Measurements from ENCODE around the gene PCSK6.

The PCSK6 gene

DNA sequence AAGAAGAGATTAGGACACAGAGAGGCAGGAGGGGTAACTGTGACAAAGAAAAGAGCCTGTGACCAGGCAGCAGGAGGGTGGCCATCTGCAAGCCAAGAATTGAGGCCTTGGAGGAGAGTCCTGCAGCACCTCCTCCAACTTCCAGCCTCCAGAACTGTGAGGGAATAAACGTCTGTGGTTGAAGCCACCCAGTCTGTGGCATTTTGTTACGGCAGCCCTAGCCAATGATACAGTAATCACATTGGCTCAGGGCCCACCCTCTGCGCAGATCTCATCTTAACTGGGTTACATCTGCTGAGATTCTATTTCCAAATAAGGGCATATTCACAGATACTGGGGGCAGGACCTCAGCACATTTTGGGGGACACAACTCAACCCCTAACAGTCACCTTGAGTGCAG, 223.5 kb downstream of the PCSK6 start:
- DNase-seq, result no peak

GRCh38 chr15:101264911-101265641, 224.4 kb downstream of the PCSK6 start:
- DNase-seq, result no peak

- DNase-seq, result no peak
Observed at GRCh38 chr15:101264011-101264410, 225.5 kb downstream of the PCSK6 start.

- no peak for DNase-seq
Observed at GRCh38 chr15:101262551-101262950, 227.0 kb downstream of the PCSK6 start.

DNA sequence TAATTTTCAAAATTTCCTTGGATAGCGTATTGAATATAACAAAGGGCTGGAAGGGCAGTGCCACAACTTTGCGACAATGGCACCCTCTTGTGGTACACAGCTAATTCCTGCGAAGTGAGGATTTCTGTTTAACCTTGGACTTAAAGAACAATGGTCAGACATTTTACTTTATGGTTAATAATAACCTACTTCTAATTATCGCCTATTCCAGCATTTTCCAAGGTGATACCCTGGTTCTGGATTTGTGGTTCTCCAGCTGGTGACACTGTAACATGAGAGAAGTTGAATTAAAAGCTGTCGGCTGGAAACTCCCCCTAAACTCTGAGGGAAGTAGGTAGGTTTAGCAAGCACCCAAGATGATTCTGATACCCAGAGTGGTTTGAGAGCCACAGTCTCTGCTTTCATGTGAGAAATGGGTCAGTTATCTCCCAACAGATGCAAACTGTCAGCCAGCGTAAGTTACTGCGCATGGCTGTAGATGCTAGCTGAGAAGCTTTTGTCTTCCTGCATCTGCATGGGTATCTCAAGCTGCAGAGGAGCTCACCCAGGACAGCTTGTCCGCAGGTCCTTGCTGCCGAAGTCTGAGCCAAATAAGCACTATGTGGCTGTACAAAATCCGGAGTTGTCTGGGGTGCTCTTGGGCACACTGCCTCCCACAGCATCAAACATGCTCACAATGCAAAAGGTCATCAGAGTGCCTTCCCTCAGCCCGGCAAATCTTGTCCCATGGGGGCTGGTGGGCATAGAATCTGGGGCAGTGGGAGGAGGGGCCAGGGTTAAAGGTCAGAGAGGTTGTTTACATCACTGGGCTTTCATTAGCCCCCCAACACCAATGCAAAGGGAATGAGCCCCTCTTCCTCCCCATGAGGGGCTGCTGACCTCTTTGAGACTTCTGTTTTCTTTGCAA, 231.0 kb downstream of the PCSK6 start:
- no peak for DNase-seq

DNA sequence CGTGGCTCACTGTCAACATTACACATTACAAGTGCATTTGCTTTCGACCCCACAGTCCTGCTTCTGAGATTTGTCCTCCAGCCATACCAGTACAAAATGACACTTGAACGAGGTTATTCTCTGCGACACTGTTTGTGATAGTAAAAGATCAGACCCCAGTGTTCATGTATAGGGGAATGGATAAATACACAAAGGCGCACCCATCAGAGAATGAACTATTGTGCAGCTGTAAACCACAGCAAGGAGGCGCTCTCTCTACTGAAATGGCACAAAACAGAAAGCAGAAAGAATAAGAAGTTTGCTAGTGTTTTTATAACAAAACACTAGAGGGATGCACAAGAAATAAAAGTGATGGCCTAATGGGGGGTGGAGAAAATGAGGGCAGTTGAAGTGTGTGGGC, 232.8 kb downstream of the PCSK6 start:
- no peak for DNase-seq

DNA sequence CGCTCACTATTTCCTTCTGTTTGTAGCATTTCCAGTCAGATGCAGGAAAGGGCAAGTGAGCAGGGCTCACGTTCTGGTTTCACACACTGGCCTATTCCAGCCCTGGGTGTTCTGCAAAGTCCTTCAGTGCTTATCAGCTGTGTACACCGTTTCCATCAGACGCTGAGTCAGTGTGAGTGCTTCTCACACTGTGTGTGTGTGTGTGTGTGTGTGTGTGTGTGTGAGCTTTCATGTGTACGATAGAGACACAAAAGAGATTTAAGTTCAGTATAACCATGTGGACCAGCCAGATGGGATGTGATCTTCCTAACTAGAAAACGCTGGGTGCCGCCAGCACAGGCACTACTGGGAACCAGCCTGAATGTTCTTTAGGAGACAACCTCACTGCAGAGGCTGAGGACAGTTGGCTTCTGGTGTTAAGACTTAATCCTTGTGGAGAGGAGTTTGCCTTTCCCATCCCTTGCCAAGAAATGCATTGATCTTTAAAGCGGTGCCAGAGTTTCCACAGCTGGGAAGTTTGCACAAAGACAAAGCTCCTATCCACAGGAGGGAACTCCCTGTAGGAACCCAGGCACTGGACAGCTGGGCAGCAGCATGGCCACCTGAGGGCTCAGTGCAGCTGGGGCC, 233.8 kb downstream of the PCSK6 start:
- DNase-seq, result no peak

- DNase-seq, result no peak
Observed at GRCh38 chr15:101255051-101255395, 234.5 kb downstream of the PCSK6 start.

GRCh38 chr15:101254157-101255050, 235.1 kb downstream of the PCSK6 start:
- DNase-seq, result no peak
